HG03095 (cell line): ENCODE data around the gene LCP2.

Experiments
- ATAC-seq: cut with Tn5 transposase; IDR thresholded peaks from one replicate; pipeline ENCODE4 v1.9.1; 2021; ENCODE audit warnings: moderate library complexity; ENCODE audit not compliant: unreplicated experiment

LCP2 gene

GRCh38 chr5:170276140-170276539, 21.4 kb downstream of the LCP2 start:
- no peak for ATAC-seq

- no peak for ATAC-seq
These were observed 22.1 kb downstream of the LCP2 start for GRCh38 chr5:170275376-170275994.

- ATAC-seq = no peak
These were observed 23.4 kb downstream of the LCP2 start for GRCh38 chr5:170273968-170274710.

- ATAC-seq = no peak
These were observed 27.1 kb downstream of the LCP2 start for GRCh38 chr5:170270293-170271069.

- no peak for ATAC-seq
These were observed 28.0 kb downstream of the LCP2 start for GRCh38 chr5:170269579-170269978.

GRCh38 chr5:170268884-170269283, 28.7 kb downstream of the LCP2 start:
- ATAC-seq = no peak

GRCh38 chr5:170268153-170268689, 29.4 kb downstream of the LCP2 start:
- no peak for ATAC-seq

- peak; percentile 79 for ATAC-seq
These were observed 30.0 kb downstream of the LCP2 start for GRCh38 chr5:170267431-170268152.

GRCh38 chr5:170266570-170267381, 30.8 kb downstream of the LCP2 start:
- ATAC-seq = no peak

GRCh38 chr5:170265522-170265921, 32.1 kb downstream of the LCP2 start:
- ATAC-seq = no peak

- no peak for ATAC-seq
These were observed 33.7 kb downstream of the LCP2 start for GRCh38 chr5:170263906-170264305.

GRCh38 chr5:170262061-170263045, 35.2 kb downstream of the LCP2 start:
- ATAC-seq = no peak

GRCh38 chr5:170261528-170262043, 36.0 kb downstream of the LCP2 start:
- no peak for ATAC-seq

GRCh38 chr5:170257370-170257769, 40.2 kb downstream of the LCP2 start:
- no peak for ATAC-seq

GRCh38 chr5:170256571-170256970, 41.0 kb downstream of the LCP2 start:
- no peak for ATAC-seq

GRCh38 chr5:170254056-170254455, 43.5 kb downstream of the LCP2 start:
- peak; percentile 98 for ATAC-seq

- no peak for ATAC-seq
These were observed 44.7 kb downstream of the LCP2 start for GRCh38 chr5:170252720-170253350.

- no peak for ATAC-seq
These were observed 45.5 kb downstream of the LCP2 start for GRCh38 chr5:170252109-170252508.
